ENCODE results near the gene DRICH1.

DRICH1 gene

DNA sequence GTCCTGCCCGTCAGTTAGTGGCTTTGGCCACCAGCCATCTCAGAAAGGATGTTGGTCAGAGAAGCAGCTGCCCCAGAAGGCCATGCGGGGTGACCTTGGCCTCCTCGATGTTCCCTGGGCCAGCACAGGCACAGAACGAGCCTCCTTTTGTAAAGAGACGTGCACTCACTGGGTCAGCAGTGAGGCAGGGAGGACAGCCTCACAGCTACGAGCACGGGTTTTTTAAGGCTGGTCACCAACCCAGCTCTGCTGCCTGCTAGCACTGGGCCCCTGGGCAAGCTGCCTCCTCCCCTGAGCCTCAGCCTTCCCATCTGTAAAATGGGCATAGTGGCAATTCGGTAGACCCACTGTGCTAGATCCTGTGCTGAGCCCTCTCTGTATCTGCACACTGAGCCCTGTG, 62.8 kb downstream of the DRICH1 start:
- no peak overlapping the region for H3K4me3 ChIP-seq (ENCODE audit: insufficient read depth, low read length, poor library complexity, severe bottlenecking)
- H3K27me3 ChIP-seq (ENCODE audit: low read length): no peaks in the 10 kb centered on the region
- H2AFZ ChIP-seq (ENCODE audit: low read depth, low read length, severe bottlenecking): no peak overlapping the region
- no peaks in the 10 kb centered on the region for H3K9me3 ChIP-seq (ENCODE audit: insufficient read depth, low read length)
- no peak overlapping the region for H3K27ac ChIP-seq (ENCODE audit: low read depth, low read length)
- no peaks in the 10 kb centered on the region for H3F3A ChIP-seq (ENCODE audit: insufficient read depth)
- H3K4me2 ChIP-seq (ENCODE audit: low read depth, low read length, poor library complexity, severe bottlenecking): no peak overlapping the region
- no peaks in the 10 kb centered on the region for H3K36me3 ChIP-seq (ENCODE audit: low read length)
- no peaks in the 10 kb centered on the region for H4K20me1 ChIP-seq (ENCODE audit: low read depth, low read length)
- H3K9ac ChIP-seq (ENCODE audit: low read length): no peak overlapping the region
- no peak for TF ChIP-seq EZH2phosphoT487 (conservative IDR thresholded peaks at IDR 0.05; ENCODE audit: low read length)
- H3K9me2 ChIP-seq (replicated peaks; ENCODE audit: insufficient read depth, low read length): no peaks in the 10 kb centered on the region
- no peaks in the 10 kb centered on the region for H3K79me2 ChIP-seq (ENCODE audit: insufficient read depth, low read length)

DNA sequence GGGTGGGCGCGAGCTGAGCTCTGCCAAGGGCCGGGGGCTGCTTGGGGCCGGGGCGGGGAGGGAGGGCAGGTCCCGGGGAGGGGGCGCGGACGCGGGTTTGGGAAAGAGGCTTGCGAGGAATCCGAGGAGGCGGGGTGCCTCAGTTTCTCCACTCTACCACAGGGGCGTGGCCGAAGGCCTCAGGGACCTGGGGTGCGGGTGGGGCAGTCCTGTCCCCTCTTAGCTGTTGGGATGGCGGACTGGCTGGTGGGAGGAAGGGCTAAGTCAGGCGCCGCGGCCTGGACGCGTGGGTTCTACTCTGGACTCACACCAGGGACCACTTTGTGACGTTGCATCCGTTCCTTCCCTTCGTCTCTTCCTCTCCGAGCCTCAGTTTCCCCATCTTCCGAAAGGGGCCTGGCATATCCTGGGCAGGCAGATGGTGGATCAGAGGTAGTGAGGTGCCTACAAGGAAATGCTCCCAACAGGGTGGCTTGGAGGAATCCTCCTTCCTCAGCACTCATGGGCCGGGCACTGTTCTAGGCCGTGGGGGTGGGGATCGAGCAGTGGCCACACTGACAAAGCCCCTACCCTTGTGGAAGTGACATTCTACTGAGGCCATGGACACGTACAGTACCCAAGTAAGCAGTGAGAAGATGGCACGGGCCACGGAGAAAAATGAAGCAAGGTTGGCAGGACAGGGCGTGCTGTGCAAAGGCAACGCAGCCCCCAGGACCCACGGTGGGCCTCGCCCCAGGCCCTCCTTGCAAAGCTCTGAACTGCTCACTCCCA, 65.2 kb downstream of the DRICH1 start:
- Histone ChIP-seq H3K27me3 (ENCODE audit: low read length) (no peaks in the 10 kb centered on the region), H3K9me3 (ENCODE audit: insufficient read depth, low read length) (no peaks in the 10 kb centered on the region), H3K4me3 (ENCODE audit: insufficient read depth, low read length, poor library complexity, severe bottlenecking) (no peak overlapping the region), H2AFZ (ENCODE audit: low read depth, low read length, severe bottlenecking) (no peak overlapping the region), H3K27ac (ENCODE audit: low read depth, low read length) (no peak overlapping the region), H3K36me3 (ENCODE audit: low read length) (no peaks in the 10 kb centered on the region), H4K20me1 (ENCODE audit: low read depth, low read length) (no peaks in the 10 kb centered on the region), H3K9ac (ENCODE audit: low read length) (no peak overlapping the region), H3F3A (ENCODE audit: insufficient read depth) (no peaks in the 10 kb centered on the region), H3K79me2 (ENCODE audit: insufficient read depth, low read length) (no peaks in the 10 kb centered on the region), H3K4me2 (ENCODE audit: low read depth, low read length, poor library complexity, severe bottlenecking) (no peak overlapping the region), H3K9me2 (replicated peaks; ENCODE audit: insufficient read depth, low read length) (no peaks in the 10 kb centered on the region)
- no peak for TF ChIP-seq EZH2phosphoT487 (conservative IDR thresholded peaks at IDR 0.05; ENCODE audit: low read length)
- TF ChIP-seq, protein P1, sequence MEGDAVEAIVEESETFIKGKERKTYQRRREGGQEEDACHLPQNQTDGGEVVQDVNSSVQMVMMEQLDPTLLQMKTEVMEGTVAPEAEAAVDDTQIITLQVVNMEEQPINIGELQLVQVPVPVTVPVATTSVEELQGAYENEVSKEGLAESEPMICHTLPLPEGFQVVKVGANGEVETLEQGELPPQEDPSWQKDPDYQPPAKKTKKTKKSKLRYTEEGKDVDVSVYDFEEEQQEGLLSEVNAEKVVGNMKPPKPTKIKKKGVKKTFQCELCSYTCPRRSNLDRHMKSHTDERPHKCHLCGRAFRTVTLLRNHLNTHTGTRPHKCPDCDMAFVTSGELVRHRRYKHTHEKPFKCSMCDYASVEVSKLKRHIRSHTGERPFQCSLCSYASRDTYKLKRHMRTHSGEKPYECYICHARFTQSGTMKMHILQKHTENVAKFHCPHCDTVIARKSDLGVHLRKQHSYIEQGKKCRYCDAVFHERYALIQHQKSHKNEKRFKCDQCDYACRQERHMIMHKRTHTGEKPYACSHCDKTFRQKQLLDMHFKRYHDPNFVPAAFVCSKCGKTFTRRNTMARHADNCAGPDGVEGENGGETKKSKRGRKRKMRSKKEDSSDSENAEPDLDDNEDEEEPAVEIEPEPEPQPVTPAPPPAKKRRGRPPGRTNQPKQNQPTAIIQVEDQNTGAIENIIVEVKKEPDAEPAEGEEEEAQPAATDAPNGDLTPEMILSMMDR (IDR thresholded peaks at IDR 0.05; ENCODE audit: insufficient read depth, low read length, poor library complexity, severe bottlenecking): no peak

DNA sequence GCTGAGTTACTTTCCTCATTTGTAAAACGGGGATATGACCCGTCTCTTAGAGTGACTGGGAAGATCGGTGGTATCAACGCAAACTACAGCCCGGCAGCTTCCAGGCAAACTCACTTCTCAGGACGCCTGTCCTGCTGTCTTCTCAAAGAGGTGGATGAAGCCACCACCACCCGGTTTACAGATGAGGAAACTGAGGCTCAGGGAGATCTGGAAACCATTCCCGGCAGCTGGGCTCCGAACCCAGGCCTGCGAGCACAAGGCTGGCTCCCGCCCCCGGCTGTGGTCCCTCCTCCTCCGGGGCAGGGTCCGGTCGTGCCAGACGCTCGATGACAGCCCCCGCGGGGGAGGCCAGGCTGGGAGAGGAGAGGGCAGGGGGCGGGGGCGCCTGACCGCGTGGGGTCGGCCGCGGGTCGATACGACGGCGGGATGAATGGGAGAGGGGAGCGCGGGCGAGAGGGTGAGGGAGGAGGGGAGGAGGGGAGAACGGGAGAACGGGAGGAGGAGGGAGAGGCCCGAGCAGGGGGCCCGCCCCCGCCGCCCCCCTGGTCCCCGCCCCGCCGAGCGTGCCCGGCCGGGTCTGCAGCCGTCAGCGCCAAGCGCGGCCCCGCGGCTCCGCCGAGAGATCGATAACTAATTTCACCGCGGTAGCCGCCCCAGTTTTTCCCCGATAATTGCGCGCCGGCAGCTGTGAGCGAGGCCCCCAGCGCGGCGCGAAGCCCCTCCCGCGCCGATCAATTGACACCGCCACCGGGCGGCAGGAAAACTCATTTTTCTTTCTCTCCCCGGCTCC, 66.0 kb downstream of the DRICH1 start:
- no peak for TF ChIP-seq EZH2phosphoT487 (conservative IDR thresholded peaks at IDR 0.05; ENCODE audit: low read length)
- TF ChIP-seq, protein P1 (IDR thresholded peaks at IDR 0.05; ENCODE audit: insufficient read depth, low read length, poor library complexity, severe bottlenecking): no peak
- H3K4me2 ChIP-seq (ENCODE audit: low read depth, low read length, poor library complexity, severe bottlenecking): no peak overlapping the region
- no peaks in the 10 kb centered on the region for H4K20me1 ChIP-seq (ENCODE audit: low read depth, low read length)
- H2AFZ ChIP-seq (ENCODE audit: low read depth, low read length, severe bottlenecking): no peak overlapping the region
- H3K27me3 ChIP-seq (ENCODE audit: low read length): no peaks in the 10 kb centered on the region
- no peak overlapping the region for H3K9ac ChIP-seq (ENCODE audit: low read length)
- H3K79me2 ChIP-seq (ENCODE audit: insufficient read depth, low read length): no peaks in the 10 kb centered on the region
- no peaks in the 10 kb centered on the region for H3K36me3 ChIP-seq (ENCODE audit: low read length)
- no peaks in the 10 kb centered on the region for H3K9me2 ChIP-seq (replicated peaks; ENCODE audit: insufficient read depth, low read length)
- no peaks in the 10 kb centered on the region for H3F3A ChIP-seq (ENCODE audit: insufficient read depth)
- H3K4me3 ChIP-seq (ENCODE audit: insufficient read depth, low read length, poor library complexity, severe bottlenecking): no peak overlapping the region
- H3K27ac ChIP-seq (ENCODE audit: low read depth, low read length): no peak overlapping the region
- H3K9me3 ChIP-seq (ENCODE audit: insufficient read depth, low read length): no peaks in the 10 kb centered on the region
